Amygdala (tissue), 56 donors: ENCODE results near the gene PRRC2A.
"Not testable (repeated sequence)": the region's sequence is repeated elsewhere in the genome, so short reads cannot be mapped to it uniquely, and the experiment has no call there.

Experiments used
- DNase-seq, 56 donors: peaks; one replicate each; lab custom pipeline; 2025; lab: John Stamatoyannopoulos, UW

PRRC2A gene

GRCh38 chr6:31582230-31582643 lies 38.3 kb upstream of the PRRC2A start, which contains the start of gene LTB:
Gene LTB, minus strand, starts transcription at chr6:31582424. Its CDS starts 7 bp downstream, at chr6:31582417.
- peak in 1 of 56 donors; percentile 4 for DNase-seq

DNA sequence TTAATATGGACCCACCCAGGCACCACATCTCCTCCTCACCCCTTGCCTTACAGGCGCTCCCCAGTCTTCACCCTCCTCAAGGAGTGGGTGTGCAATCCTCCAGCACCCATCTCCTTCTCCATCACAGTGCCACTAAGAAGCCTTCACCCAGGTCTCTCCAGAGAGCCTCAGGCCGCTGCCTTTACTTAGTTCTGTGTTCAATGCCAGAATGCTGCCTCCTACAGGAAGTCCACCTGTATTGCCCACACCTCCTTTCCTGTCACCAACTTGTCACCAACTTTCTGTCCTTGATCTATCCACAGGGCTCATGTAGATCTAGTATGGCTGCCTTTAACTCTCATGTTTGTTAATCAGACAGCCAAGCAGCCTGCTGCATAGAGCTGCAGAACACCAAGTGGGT lies 35.0 kb upstream of the PRRC2A start:
- no peak for DNase-seq

DNA sequence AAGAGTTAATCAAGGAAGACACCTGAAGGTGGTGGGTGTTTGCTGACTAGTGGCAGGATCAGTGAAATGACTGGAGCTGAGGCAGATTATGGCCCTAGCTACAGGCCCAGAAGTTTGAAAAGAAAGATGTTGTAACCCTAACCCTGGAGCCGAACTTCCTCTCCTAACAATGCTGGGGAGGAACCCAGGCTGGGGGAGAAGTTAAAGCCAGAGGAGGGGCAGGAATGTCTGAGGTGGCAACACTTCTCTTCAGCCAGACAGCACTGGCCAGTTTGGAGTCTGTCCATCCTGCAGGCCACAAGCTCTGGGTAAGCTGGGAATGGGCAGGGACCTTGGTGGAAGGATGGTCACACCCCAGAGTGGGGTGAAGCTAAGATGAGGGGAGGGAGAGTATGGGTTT lies 34.5 kb upstream of the PRRC2A start, which contains the start of gene LST1:
LST1 (plus strand) TSS at position 270 of the 400 bp plus-strand sequence. CDS start 1,023 bp downstream, outside the sequence.
- peak in 5 of 56 donors; percentile 2 to 20 (median 14) for DNase-seq

- peak in 14 of 56 donors; percentile 3 to 45 (median 26) for DNase-seq
These were observed 33.8 kb upstream of the PRRC2A start for GRCh38 chr6:31586599-31587281.

GRCh38 chr6:31587791-31588777 lies 32.4 kb upstream of the PRRC2A start:
- no peak for DNase-seq

GRCh38 chr6:31588871-31589650 lies 31.5 kb upstream of the PRRC2A start:
- DNase-seq = no peak

DNA sequence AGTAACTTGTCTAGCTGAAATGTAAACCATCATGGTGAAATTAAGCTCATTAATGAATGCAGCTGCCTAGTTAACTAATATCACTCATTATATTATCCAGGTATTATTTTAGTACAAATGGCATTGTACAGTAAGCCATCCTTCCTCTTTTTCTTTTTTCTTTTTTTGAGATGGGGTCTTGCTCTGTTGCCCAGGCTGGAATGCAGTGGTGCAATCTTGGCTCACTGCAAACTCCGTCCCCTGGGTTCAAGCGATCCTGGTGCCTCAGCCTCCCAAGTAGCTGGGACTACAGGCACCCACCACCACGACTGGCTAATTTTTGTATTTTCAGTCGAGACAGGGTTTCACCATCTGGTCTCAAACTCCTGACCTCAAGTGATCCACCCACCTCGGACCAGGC lies 29.8 kb upstream of the PRRC2A start:
- not testable (repeated sequence) for DNase-seq

DNA sequence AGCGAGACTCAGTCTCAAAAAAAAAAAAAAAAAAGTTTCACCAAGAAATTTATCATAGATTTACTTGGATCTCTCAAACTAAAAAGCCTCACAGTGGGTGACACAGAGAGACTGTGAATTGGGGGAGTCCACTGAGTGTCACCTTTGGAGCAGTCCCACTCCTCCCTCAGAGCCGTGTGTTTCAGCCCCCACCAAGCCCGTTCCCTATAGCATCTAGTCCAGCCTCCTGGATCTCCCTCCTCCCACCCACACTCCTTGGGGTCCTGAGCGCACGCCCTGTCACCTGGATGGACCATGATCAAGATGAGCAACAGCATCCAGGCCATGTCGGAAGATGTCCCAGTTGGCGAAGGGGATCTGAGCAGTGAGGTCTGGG lies 28.1 kb upstream of the PRRC2A start:
- no peak for DNase-seq

- no peak for DNase-seq
These were observed 23.5 kb upstream of the PRRC2A start for GRCh38 chr6:31597006-31597405.

GRCh38 chr6:31607317-31607716 lies 13.2 kb upstream of the PRRC2A start:
- no peak for DNase-seq

GRCh38 chr6:31609519-31610406 lies 10.8 kb upstream of the PRRC2A start:
- DNase-seq = no peak

DNA sequence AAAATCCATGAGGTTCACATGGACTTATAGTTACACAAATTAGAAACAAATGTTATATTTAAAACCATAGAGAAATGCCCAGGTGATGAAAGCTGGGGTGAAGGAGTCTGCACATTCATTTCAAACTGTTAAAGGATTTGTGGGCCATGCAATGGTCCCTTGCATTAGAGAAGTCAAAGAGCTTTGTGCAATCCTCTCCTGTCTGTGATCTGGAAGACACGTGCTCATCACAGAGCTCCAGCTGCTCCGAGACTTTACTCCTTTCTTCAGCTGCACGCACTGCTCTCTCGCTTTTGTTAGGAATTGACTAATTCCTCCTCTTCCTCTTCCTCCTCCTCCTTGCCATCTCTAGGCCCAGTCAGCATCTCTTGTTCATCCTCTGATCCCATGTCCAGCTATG lies 9.5 kb upstream of the PRRC2A start:
- DNase-seq = no peak

- DNase-seq = peak in 2 of 56 donors; percentile 7 to 17
These were observed 6.4 kb upstream of the PRRC2A start for GRCh38 chr6:31614075-31614619.

DNA sequence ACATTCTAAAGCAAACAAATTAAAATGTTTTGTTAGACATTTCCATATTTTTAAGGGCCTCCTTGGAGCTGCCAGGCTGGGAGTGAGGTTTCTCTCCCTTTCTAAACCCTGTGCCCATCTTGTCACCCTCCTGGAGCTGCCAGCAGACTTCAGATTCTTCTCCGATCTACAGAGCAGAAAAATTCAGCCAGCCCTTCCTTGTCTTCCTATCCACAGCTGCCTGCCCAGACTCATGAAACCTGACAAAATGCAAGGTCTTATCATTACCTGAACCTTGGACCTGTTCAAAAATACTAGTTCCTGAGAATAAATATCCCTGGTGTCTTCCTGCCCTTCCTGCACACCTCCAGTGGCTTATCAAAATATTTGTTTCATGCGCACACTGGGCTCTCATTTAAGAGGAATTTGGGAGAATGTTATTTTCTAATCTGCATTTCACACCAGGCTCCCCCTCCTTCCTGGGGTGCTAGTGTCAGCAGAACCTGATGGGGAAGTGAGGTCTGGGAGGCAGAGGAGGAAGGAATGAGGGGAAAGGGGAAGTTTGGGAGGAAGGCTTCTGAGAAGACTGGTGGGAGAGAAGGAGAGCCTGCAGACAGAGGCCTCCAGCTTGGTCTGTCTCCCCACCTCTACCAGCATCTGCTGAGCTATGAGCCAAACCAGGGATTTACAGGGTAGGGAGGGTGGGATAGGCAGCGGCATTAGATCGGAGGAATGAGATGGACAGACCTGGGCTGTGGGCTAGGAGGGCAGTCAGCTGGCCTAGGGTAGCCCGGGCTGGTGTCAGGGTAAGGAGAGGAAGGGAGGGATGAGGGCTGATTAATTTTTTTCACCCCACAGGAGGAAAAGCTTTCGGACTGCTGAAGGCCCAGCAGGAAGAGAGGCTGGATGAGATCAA lies 5.6 kb upstream of the PRRC2A start, which contains the start of gene AIF1:
AIF1 (plus strand) TSS at position 551 of the 895 bp plus-strand sequence; CDS start at position 647, 96 bp downstream.
- DNase-seq = peak in 3 of 56 donors; percentile 9 to 19 (median 19)

- peak in 1 of 56 donors; percentile 9 for DNase-seq
These were observed 4.8 kb upstream of the PRRC2A start for GRCh38 chr6:31615748-31616147.

DNA sequence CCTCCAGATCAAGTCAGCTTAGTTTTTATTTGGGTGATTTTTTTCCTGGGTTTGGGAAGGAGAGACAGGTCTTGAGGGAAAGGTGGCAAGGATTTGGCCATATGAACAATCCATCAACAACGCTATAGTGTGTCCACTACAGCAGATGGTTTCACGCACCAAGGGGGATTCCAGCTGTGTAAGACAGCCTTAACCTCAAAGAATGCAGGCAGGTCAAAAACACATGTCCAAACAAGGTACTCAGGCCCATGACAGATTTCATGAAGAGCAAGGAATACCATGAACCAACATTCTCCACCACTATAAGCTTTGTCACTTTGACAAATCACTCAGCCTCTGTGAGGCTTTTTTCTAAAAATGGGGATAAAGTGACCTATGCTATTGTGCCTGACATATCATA lies 3.5 kb upstream of the PRRC2A start:
- DNase-seq = no peak

DNA sequence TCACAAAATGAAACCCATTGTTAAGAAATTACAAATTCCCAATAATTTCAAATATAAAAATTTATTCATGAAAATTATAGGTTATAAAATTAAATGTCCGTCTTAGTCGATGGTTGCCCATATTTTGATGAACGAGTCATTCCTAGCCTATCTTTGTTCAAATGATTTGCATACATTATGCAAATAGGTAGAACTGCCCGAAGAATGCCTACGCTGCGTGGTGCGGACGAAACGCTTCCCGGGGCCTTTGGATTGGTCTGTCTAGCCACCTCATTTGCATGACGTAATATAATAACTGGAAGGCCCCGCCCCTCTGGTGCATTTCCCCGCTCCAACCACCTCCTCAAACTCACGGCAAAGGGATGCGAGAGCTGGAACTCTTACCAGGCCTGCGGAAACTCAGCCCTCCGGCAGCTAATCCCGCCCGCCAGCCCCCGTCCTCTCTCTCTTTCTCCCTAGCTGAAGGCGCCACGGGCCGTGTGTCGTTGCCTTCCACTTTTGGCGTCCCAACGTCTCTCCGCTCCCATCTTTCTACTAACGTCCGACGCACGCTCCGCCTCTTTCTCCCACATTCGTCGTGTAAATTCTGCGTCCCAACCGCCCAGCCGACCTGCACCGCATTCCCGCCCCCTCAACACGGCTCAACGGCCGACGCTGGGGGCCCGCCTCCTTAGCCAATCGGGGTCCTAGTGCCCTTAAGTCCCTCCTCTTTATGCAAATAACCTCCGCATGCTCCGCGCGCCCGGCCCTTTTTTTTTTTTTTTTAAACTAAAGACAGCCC lies 520 bp upstream of the PRRC2A start:
- peak; percentile 79 to 100 (median 97) for DNase-seq
